ENCODE measurements around the gene PRKCE. TPM values are rescaled to one million over a fixed set of nuclear protein-coding genes. Genes with fewer than 3 reads are reported as not detected.

PRKCE gene
- total RNA-seq, 1 donor from 2014 or later = 62.8 TPM

- DNase-seq (ENCODE audit: low spot score in 2 of 2) (no peak), FAIRE-seq (no peak)
Measured at GRCh38 chr2:45965871-45966498, 314.5 kb downstream of the PRKCE start.

DNA sequence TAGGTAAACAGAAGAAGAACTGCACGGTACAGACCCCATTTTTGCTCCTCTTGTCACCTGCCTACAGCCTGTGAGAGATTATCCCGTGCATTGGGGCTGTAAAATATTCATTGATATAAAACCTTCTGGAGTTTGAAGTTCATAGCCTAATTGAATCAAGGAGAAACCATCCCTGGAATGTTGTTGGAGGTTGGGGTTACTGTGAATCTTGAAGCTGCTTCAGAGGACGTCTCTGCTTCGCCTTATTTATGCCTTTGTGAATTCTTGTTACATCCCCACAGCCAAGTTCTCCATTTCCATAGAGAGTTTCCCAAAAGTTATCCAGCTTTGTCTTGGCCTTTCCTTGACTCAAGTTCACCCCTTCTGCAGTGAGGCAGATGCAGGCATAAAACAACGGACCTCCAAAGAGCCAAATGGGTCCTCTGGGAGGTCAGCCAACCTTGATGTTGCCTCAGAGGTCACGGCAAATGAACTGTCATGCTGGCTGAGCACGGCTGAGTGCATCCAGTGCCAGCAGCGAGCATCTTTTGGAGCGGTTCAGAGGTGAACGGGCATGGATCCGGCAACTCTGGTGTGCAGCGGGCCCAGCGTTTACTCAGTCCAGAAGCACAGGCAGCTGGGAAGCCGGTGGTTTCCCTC lies 317.6 kb downstream of the PRKCE start:
- no peak for FAIRE-seq

GRCh38 chr2:45973426-45973825 lies 322.0 kb downstream of the PRKCE start:
- FAIRE-seq (no peak), DNase-seq (ENCODE audit: low spot score in 2 of 2) (no peak)

More for the DNA sequence above, 317.6 kb downstream of the PRKCE start:
- DNase-seq (ENCODE audit: low spot score in 2 of 2) = no peak

DNA sequence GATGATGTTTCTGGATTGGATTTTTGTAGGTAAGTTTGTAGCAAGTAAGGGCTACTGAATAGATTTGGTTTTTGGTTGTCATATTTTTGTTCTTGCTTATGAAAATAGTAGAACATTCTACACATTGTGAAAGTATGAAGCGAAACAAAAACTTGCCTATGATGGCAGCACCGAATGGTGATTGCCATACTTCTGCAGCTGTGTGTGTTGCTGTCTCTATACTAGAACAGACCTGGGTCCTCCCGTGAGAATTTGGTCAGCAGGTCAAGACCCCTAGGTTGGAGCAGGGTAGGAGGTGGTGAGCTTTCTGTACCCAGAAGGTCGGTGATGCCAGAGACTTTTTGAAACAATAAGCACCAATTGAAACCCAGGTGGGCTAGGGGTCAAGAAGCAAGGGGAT lies 322.6 kb downstream of the PRKCE start:
- no peak for FAIRE-seq
- no peak for DNase-seq (ENCODE audit: low spot score in 2 of 2)

- DNase-seq (ENCODE audit: low spot score in 2 of 2) (no peak), FAIRE-seq (no peak)
Measured at GRCh38 chr2:45974762-45975408, 323.4 kb downstream of the PRKCE start.

DNA sequence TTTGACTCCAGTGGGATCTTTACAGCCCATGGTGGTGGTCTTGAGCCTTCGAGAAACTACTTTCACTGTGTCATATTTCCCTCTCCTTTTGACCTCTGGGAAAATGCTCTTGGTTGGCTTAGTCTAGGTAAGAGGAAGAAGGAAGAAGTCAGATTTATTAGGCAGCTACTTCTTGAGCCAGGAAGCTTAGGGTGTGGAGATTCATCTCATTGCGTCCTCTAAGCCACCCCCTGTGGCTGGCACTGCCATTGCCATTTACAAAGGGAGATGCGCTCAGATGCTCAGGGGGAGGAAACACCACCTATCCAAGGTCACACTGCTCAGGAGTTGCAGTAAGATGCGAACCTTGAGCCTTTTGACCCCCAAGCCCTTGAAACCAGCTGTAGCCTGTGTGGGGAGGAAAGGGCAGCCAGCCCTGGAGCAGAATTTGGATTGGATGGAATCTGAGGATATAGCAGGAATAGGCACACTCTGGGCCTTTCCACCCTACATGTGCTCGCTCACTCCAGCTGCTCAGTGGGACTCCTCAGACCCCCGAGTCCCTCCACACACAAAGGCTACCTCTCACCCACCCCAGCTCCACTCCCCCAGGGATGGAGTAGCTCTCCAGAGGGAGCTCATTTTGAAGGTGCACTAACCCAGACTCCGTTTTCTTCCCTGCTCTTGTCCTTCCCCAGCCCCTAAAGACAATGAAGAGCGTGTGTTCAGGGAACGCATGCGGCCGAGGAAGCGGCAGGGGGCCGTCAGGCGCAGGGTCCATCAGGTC lies 324.5 kb downstream of the PRKCE start:
- FAIRE-seq = no peak
- no peak for DNase-seq (ENCODE audit: low spot score in 2 of 2)

- FAIRE-seq = no peak
- DNase-seq (ENCODE audit: low spot score in 2 of 2) = no peak
Measured at GRCh38 chr2:45978302-45978859, 326.9 kb downstream of the PRKCE start.

GRCh38 chr2:45979065-45979464 lies 327.6 kb downstream of the PRKCE start:
- DNase-seq (ENCODE audit: low spot score in 2 of 2) = no peak
- FAIRE-seq = no peak

DNA sequence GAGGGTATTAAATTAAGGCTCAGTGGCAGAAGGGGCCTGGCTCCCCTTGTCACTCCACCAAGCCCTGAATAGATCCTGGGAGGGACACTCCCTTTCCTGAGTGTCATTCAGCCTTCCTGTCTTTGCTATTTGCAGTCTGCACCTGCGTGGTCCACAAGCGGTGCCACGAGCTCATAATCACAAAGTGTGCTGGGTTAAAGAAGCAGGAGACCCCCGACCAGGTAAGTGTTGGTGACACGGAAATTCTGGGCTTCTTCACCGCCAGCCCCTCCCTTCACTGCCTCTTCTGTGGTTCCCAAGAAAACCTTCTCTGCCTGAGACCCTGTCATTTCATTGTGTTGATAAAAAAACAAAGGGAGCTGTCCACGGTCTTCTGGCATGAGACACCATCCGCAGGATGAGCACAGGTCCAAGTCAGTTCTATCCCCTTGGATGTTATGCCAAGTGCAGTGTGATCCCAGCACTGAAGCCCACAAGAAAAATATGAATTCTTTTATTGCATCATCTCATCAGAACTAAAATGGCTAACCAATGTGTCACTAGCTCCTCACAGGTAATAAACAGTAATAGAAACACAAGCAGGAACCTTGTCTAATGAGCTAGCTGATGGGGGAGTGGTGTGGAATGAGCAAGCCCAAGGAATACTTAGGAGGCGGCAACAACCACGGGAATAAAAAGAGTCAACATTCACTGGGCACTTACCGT lies 328.8 kb downstream of the PRKCE start:
- FAIRE-seq = no peak
- no peak for DNase-seq (ENCODE audit: low spot score in 2 of 2)

DNA sequence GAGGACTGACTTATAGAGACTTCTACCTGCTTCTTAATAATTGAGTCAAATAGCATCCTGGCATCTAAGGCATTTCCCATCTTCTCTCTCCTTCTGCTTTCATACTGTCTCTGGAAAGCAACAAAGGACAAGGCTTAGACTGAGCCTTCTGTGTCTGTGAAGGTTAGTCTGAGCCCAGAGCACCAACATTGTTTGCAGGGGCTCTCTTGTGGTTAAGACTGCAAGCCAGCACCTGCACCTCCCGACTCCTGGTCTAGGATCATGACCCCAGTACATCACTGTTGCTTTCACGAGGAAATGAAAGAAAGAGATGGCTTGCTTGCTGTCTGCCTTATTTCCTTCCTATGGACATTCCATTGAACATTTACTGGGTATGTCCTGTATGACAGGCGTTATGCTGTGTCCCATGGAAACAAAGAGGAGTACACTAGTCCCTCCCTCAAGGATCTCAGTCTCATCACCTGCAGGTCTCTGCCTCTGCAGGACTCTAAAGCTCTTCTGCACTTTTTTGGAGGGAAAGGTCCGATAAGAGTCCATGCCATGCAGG lies 330.0 kb downstream of the PRKCE start:
- FAIRE-seq (no peak), DNase-seq (ENCODE audit: low spot score in 2 of 2) (no peak)

- DNase-seq (ENCODE audit: low spot score in 2 of 2) = no peak
- FAIRE-seq = no peak
Measured at GRCh38 chr2:45982096-45982495, 330.6 kb downstream of the PRKCE start.

DNA sequence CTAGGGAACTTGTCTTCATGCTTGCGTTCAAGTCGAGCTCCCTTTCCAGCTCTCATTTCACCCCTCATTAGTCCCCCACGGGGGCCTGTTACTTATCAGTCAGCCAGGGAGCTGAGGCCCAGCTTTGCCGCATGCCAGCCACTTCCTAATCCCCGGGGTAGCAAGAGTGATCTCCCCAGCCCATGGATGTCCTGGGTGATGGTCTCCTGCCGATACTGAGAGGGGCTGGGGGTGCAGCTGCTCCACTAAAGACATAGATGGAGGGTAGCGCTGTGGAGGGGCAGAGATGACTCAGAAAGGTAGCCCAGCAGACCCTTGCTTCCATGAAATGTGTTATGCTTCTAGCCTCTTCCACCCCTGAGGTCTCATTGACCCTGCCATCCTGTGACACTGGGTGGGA lies 331.7 kb downstream of the PRKCE start:
- FAIRE-seq (no peak), DNase-seq (ENCODE audit: low spot score in 2 of 2) (no peak)

GRCh38 chr2:45984366-45984765 lies 332.9 kb downstream of the PRKCE start:
- no peak for FAIRE-seq
- no peak for DNase-seq (ENCODE audit: low spot score in 2 of 2)

GRCh38 chr2:45984896-45985473 lies 333.5 kb downstream of the PRKCE start:
- FAIRE-seq = no peak
- DNase-seq (ENCODE audit: low spot score in 2 of 2) = no peak

- FAIRE-seq (no peak), DNase-seq (ENCODE audit: low spot score in 2 of 2) (peak in 1 of 2 donors; percentile 29)
Measured at GRCh38 chr2:45986509-45986908, 335.0 kb downstream of the PRKCE start.

- FAIRE-seq = no peak
Measured at GRCh38 chr2:45987856-45988255, 336.4 kb downstream of the PRKCE start.

GRCh38 chr2:45988879-45989278 lies 337.4 kb downstream of the PRKCE start:
- DNase-seq (ENCODE audit: low spot score in 2 of 2) (no peak), FAIRE-seq (no peak)

More at GRCh38 chr2:45987856-45988255, 336.4 kb downstream of the PRKCE start:
- no peak for DNase-seq (ENCODE audit: low spot score in 2 of 2)

- DNase-seq (ENCODE audit: low spot score in 2 of 2) = no peak
- no peak for FAIRE-seq
Measured at GRCh38 chr2:45990131-45990530, 338.7 kb downstream of the PRKCE start.

GRCh38 chr2:45992021-45992740 lies 340.7 kb downstream of the PRKCE start:
- DNase-seq (ENCODE audit: low spot score in 2 of 2) (no peak), FAIRE-seq (no peak)

Data from frontal cortex (tissue), 4 donors.